Measurements from ENCODE around the gene VEPH1.
"Not testable (repeated sequence)": the region's sequence is repeated elsewhere in the genome, so short reads cannot be mapped to it uniquely, and the experiment has no call there.

VEPH1 gene

GRCh38 chr3:157379525-157380140, 123.6 kb downstream of the VEPH1 start:
- no peak for DNase-seq

GRCh38 chr3:157376603-157377300, 126.5 kb downstream of the VEPH1 start:
- no peak for DNase-seq

GRCh38 chr3:157375342-157375986, 127.8 kb downstream of the VEPH1 start:
- DNase-seq = no peak

- DNase-seq = no peak
Measured at GRCh38 chr3:157374933-157375332, 128.3 kb downstream of the VEPH1 start.

GRCh38 chr3:157373783-157374182, 129.4 kb downstream of the VEPH1 start:
- DNase-seq = no peak

- no peak for DNase-seq
Measured at GRCh38 chr3:157370867-157371266, 132.3 kb downstream of the VEPH1 start.

GRCh38 chr3:157369727-157370421, 133.3 kb downstream of the VEPH1 start:
- no peak for DNase-seq

GRCh38 chr3:157368171-157368570, 135.0 kb downstream of the VEPH1 start:
- no peak for DNase-seq

GRCh38 chr3:157363393-157363792, 139.8 kb downstream of the VEPH1 start:
- DNase-seq = no peak

- DNase-seq = no peak
Measured at GRCh38 chr3:157362348-157362747, 140.9 kb downstream of the VEPH1 start.

GRCh38 chr3:157360044-157360443, 143.2 kb downstream of the VEPH1 start:
- no peak for DNase-seq

GRCh38 chr3:157356541-157356940, 146.7 kb downstream of the VEPH1 start:
- DNase-seq = no peak

- no peak for DNase-seq
Measured at GRCh38 chr3:157355276-157355675, 147.9 kb downstream of the VEPH1 start.

- DNase-seq = no peak
Measured at GRCh38 chr3:157354722-157355121, 148.5 kb downstream of the VEPH1 start.

GRCh38 chr3:157354254-157354653, 149.0 kb downstream of the VEPH1 start:
- no peak for DNase-seq

- no peak for DNase-seq
Measured at GRCh38 chr3:157353652-157354051, 149.6 kb downstream of the VEPH1 start.

GRCh38 chr3:157351981-157352380, 151.2 kb downstream of the VEPH1 start:
- DNase-seq = no peak

GRCh38 chr3:157350651-157351050, 152.6 kb downstream of the VEPH1 start:
- not testable (repeated sequence) for DNase-seq

GRCh38 chr3:157348304-157349075, 154.7 kb downstream of the VEPH1 start:
- DNase-seq = not testable (repeated sequence)

GRCh38 chr3:157347577-157348303, 155.5 kb downstream of the VEPH1 start:
- DNase-seq = no peak

- DNase-seq = no peak
Measured at GRCh38 chr3:157336252-157337009, 166.8 kb downstream of the VEPH1 start.
